MM.1S (cell line): ENCODE data around the gene CYP51A1.

Source experiments
- CTCF ChIP-seq: fragments of 300-600 bp; sonication (generic); IDR thresholded peaks from 2 replicates; pipeline ENCODE4 v1.5.1; 2016; ENCODE audit warnings: antibody characterized with exemption, low read length, mixed read lengths
- EZH2 ChIP-seq: fragments of 300-600 bp; sonication (generic); optimal IDR thresholded peaks from 2 replicates; pipeline ENCODE3; 2017; ENCODE audit warnings: low read depth, mild to moderate bottlenecking, antibody characterized with exemption, low read length, mixed read lengths

- TF ChIP-seq CTCF (no peak), EZH2 (no peak)
Measured at GRCh38 chr7:92150450-92151017, 16.3 kb upstream of the CYP51A1 start.
